Ovary (tissue), 9 donors: ENCODE measurements around the gene KMT2B. TPM values are rescaled to one million over a fixed set of nuclear protein-coding genes. Genes with fewer than 3 reads are reported as not detected.
A peak's percentile ranks its signal among the peaks of the same experiment; 100 is the strongest.

Experiments used
- DNase-seq, 5 donors: peaks; one replicate each; pipeline ENCODE4 v3.0.0-alpha.2; 2019 to 2020
- H3K27ac ChIP-seq, 2 donors: fragments of 200-600 bp; one replicate each; pipeline versions ENCODE4 v1.5.1 to v1.8.0; 2019 to 2022
- H3K27me3 ChIP-seq: fragments of 200-600 bp; one replicate; pipeline ENCODE4 v1.8.0; 2022
- H3K36me3 ChIP-seq: fragments of 200-600 bp; sonication (generic); one replicate; pipeline ENCODE4 v1.5.1; 2019
- H3K4me1 ChIP-seq: one replicate; pipeline ENCODE4 v1.8.1; 2013; ENCODE audit warnings: mild to moderate bottlenecking, moderate library complexity; ENCODE audit not compliant: insufficient read depth
- H3K4me3 ChIP-seq: fragments of 200-600 bp; sonication (generic); one replicate; pipeline ENCODE4 v1.5.1; 2017
- H3K9me3 ChIP-seq, 2 donors: fragments of 200-600 bp in 1 of 2; sonication (generic) in 1 of 2; one replicate each; pipeline versions ENCODE4 v1.5.1 to v1.8.1; 2013 to 2019; ENCODE audit warnings: mild to moderate bottlenecking in 1 of 2, moderate library complexity in 1 of 2
- EP300 ChIP-seq: sonication (generic); formaldehyde crosslinking; IDR thresholded peaks from one replicate; pipeline ENCODE4 v1.6.1; 2017; ENCODE audit warnings: antibody characterized with exemption
- POLR2A ChIP-seq: fragments of 450-650 bp; IDR thresholded peaks from one replicate; pipeline ENCODE4 v1.6.1; 2017; ENCODE audit warnings: antibody characterized with exemption, mild to moderate bottlenecking, moderate library complexity
- WGBS, 3 donors: extraction: QIAGEN DNeasy Blood & Tissue Kit in 1 of 3; methylation state at CpG; one replicate each; pipeline versions ENCODE4 v1.1.5 to v1.1.7; 2013 to 2017; 5-methylcytosine and 5-hydroxymethylcytosine counted together
- intact Hi-C, 4 donors: fragments of 100-400 bp; cut with DNase I; formaldehyde crosslinking; loops; one replicate each; pipeline versions ENCODE4 v1.11.0 to v1.15.1; 2022 to 2023
- polyA plus RNA-seq, 2 donors: library from polyadenylated mRNA; stranded (reverse); fragments of 200-250 nt in 1 of 2; fragments of 350-450 nt in 1 of 2; fragmentation: Illumina TruSeq in 1 of 2; extraction: RNeasy Lipid Tissue Mini Kit (QIAGEN cat#74804) in 1 of 2; gene quantifications; one replicate each; pipeline ENCODE4 v1.2.3, GENCODE V29; 2013 to 2014
- total RNA-seq, 7 donors: library from RNA; depleted of rRNA in 2 of 7; stranded (reverse); fragments of >200 nt in 2 of 7; fragmentation: NEBNext Ultra II Directional in 3 of 7; extraction: Animal tissue kit (Norgen Biotek cat#: 25700) in 3 of 7; gene quantifications; one replicate each; pipeline versions ENCODE4 v1.1.0 to v1.2.4, GENCODE V29; 2016 to 2023
- TF ChIP-seq, protein P1 (sequence below), 3 donors: fragments of 450-650 bp in 2 of 3; fragments of 200-600 bp in 1 of 3; IDR thresholded peaks; one replicate each; pipeline versions ENCODE4 v1.5.1 to v1.8.0; 2016 to 2022; ENCODE audit warnings: antibody characterized with exemption in 3 of 3, mild to moderate bottlenecking in 1 of 3
- donor health status: DM: no; HTN: no; CAD: no; lungs with moderate emphysema.
- donor health status: DM: no; HTN: no; CAD: no.
- donor health status: Bipolar disorder and iron deficiency.
- donor health status: DM: yes; HTN: yes; CAD: no.
- donor health status: DM: no; HTN: no; CAD: no.
- donor health status: DM: yes; HTN: yes; CAD: no.

Gene KMT2B
- total and polyA plus RNA-seq, 9 donors: 8.8 to 53.7 (median 34.1) TPM

DNA sequence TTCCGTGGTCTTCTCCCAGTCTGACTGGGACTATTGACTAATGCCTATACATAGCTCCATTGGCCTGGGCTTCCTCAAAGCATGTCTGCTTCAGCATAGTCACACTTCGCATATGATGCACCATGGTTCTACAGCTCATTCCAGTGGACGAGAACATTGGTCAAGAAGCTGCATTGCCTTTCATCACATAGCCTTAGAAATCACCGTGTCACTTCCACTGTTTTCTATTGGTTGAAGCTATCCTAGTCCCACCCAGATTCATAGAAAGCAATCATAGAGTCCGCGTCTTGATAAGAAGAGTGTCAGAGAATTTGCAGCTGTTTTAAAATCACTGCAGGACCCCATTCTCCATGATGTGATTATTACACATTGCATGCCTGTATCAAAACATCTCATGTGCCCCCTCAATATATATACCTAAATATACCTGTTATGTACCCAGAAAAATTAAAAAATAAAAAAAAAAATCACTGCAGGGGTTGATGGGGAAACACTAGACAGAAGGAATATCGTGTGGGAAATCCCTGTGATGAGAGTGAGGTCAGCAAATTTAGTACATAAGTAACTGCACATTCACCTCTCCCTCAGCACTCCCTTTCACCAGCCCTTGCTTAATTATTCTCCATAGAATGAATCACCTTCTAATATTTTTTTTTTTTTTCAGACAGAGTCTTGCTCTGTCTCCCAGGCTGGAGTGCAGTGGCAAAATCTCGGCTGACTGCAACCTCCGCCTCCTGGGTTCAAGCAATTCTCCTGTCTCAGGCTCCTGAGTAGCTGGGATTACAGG lies 55.4 kb downstream of the KMT2B start:
- DNase-seq: no peak
- 37 to 41% (median 41%) methylated on average over 9 of the region's 9 CpGs for WGBS, 3 donors
- no peaks in the 10 kb centered on the region for H3K27me3 ChIP-seq
- H3K27ac ChIP-seq: no peak overlapping the region
- peaks cover 13% of the 10 kb centered on the region for H3K4me1 ChIP-seq
- H3K4me3 ChIP-seq: no peak overlapping the region
- H3K36me3 ChIP-seq: no peaks in the 10 kb centered on the region
- no peaks in the 10 kb centered on the region for H3K9me3 ChIP-seq
- TF ChIP-seq, protein P1, sequence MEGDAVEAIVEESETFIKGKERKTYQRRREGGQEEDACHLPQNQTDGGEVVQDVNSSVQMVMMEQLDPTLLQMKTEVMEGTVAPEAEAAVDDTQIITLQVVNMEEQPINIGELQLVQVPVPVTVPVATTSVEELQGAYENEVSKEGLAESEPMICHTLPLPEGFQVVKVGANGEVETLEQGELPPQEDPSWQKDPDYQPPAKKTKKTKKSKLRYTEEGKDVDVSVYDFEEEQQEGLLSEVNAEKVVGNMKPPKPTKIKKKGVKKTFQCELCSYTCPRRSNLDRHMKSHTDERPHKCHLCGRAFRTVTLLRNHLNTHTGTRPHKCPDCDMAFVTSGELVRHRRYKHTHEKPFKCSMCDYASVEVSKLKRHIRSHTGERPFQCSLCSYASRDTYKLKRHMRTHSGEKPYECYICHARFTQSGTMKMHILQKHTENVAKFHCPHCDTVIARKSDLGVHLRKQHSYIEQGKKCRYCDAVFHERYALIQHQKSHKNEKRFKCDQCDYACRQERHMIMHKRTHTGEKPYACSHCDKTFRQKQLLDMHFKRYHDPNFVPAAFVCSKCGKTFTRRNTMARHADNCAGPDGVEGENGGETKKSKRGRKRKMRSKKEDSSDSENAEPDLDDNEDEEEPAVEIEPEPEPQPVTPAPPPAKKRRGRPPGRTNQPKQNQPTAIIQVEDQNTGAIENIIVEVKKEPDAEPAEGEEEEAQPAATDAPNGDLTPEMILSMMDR (IDR thresholded peaks at IDR 0.05): no peak
- TF ChIP-seq EP300: no peak
- TF ChIP-seq POLR2A: no peak
- intact Hi-C loops: no loop called here

DNA sequence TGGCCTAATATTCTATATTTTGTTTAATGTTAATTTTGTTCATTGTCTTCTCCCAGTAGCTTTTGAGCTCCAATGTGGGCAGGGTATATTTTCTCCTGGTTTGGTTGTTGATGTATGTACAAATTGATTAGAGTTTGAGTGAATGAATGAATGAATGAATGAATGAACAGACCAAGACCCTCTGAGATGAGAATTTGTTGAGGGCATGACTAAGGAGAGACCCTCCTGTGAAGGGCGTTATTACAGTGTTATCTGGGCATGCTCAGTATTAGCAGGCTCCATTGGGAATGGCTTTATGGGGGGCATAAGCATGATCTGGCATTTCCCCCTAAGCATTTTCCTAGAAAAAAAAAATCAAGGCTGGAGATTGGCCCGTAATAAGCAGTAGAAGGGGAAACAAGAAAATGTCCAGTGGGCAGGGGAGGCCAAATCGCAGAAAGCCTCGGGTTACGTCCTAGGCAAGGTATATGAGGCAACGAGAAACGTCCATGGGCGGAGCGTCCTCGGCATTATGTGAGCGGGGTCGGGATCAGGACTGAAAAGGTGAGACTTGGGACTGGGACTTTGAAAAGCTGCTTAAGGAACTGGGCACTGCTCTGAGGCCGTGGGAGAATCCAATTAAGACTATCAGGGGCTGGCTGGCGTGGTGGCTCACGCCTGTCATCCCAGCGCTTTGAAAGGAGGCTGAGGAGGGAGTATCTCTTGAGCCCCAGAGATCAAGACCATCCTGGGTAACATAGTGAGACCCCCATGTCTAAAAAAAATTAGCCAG lies 56.7 kb downstream of the KMT2B start:
- peak in 1 of 5 donors; percentile 41 for DNase-seq
- WGBS, 3 donors: 31 to 38% (median 35%) methylated on average over 16 of the region's 16 CpGs
- Histone ChIP-seq H3K4me3 (peak overlapping the region; percentile 85), H3K27ac (no peak overlapping the region), H3K36me3 (no peaks in the 10 kb centered on the region), H3K9me3 (no peaks in the 10 kb centered on the region), H3K27me3 (no peaks in the 10 kb centered on the region), H3K4me1 (peaks cover 7% of the 10 kb centered on the region)
- TF ChIP-seq POLR2A (no peak), EP300 (no peak)
- TF ChIP-seq, protein P1 (IDR thresholded peaks at IDR 0.05): no peak
- intact Hi-C loops: loop anchor here in 1 of 4 donors (5.0 kb wide), 1 partner anchor 158 kb away; no protein-coding TSS in a partner anchor

DNA sequence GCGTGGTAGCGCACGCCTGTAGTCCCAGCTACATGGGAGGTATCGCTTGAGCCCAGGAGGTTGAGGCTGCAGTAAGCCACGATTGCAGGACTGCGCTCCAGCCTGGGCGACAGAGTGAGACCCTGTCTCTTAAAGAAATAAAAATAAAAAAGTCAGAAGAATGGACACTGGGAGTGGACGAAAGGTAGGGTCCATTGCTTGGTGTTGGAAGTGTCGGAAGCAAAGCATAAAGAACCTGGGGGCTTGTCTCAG lies 57.2 kb downstream of the KMT2B start:
- Histone ChIP-seq H3K27ac (no peak overlapping the region), H3K9me3 (no peaks in the 10 kb centered on the region), H3K4me3 (peak overlapping the region; percentile 85), H3K36me3 (no peaks in the 10 kb centered on the region), H3K27me3 (no peaks in the 10 kb centered on the region), H3K4me1 (peaks cover 7% of the 10 kb centered on the region)
- WGBS, 3 donors: 11 to 19% (median 17%) methylated on average over 9 of the region's 9 CpGs
- DNase-seq: no peak
- TF ChIP-seq POLR2A (no peak), EP300 (no peak)
- TF ChIP-seq, protein P1 (IDR thresholded peaks at IDR 0.05): no peak
- intact Hi-C loops: loop anchor here in 1 of 4 donors (5.0 kb wide), 1 partner anchor 157 kb away; no protein-coding TSS in a partner anchor

DNA sequence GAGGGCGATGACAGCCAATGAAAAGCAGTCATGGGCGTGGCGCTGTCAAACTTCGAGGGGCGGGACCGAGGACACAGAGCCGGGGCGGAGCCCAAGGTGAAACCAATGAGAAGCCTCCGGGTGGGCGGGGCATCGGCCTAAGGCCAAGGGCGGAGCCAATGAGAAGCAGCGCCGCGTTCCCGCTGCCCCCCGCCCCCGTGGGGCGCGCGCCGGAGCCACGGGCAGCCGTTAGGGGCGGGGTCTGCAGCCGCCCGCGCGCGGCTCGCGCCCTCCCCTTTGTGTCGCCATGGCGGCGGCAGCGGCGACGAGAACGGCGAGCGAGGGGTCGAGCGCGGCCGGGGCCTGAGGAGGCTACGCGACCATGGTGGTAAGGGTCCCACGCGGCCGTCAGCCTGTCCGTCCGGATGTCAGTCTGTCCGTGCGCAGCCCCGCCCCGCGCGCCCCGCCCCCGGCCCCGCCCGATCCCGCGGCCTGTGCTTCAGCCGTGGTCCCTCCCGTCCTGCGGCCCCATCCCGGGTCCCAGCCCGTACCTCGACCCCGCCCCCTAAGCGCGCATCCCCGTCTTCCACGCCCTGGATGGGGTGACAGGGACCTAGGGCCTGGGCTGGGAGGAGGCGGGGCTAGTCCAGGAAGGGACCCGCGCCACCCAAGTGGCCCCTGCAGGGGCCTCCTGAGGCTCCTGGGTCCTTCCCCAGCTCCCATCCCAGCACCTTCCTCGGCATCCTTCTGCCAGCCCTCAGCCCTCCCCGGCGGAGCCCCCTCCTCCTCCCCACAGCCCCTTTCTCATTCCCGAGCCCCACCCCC lies 57.7 kb downstream of the KMT2B start, which contains the start of gene ARHGAP33:
Gene ARHGAP33, plus strand, starts transcription at position 267 of the 804 bp plus-strand sequence. Its CDS starts 95 bp downstream, at position 362.
- no peaks in the 10 kb centered on the region for H3K36me3 ChIP-seq
- no peaks in the 10 kb centered on the region for H3K27me3 ChIP-seq
- intact Hi-C loops: loop anchor here in 1 of 4 donors (5.0 kb wide), 1 partner anchor 157 kb away; no protein-coding TSS in a partner anchor
- no peak within 1 kb of the TSS for H3K27ac ChIP-seq
- peak; percentile 99 to 100 (median 100) for DNase-seq
- peak within 1 kb of the TSS; percentile 85 for H3K4me3 ChIP-seq
- peaks cover 7% of the 10 kb centered on the region for H3K4me1 ChIP-seq
- H3K9me3 ChIP-seq: no peaks in the 10 kb centered on the region
- TF ChIP-seq, protein P1 (IDR thresholded peaks at IDR 0.05): no peak
- 1% methylated on average over 46 to 82 of the region's 82 CpGs for WGBS, 3 donors
